GM19351 (cell line): ENCODE measurements around the gene CBLL1.

Experiments used
- ATAC-seq: cut with Tn5 transposase; IDR thresholded peaks from one replicate; pipeline ENCODE4 v1.9.1; 2021; ENCODE audit warnings: mild to moderate bottlenecking, moderate library complexity; ENCODE audit not compliant: unreplicated experiment

The CBLL1 gene

GRCh38 chr7:107743567-107744344 is at the start of gene CBLL1:
Gene CBLL1 (plus strand): TSS chr7:107744142. CDS start chr7:107744164, 22 bp downstream.
- peak; percentile 82 for ATAC-seq

- no peak for ATAC-seq
Observed at GRCh38 chr7:107694386-107694785, 49.6 kb upstream of the CBLL1 start.

GRCh38 chr7:107696330-107696946 is 47.5 kb upstream of the CBLL1 start:
- ATAC-seq: no peak

GRCh38 chr7:107697321-107698049 is 46.5 kb upstream of the CBLL1 start:
- ATAC-seq: no peak

- no peak for ATAC-seq
Observed at GRCh38 chr7:107700570-107700969, 43.4 kb upstream of the CBLL1 start.

- ATAC-seq: no peak
Observed at GRCh38 chr7:107701191-107701590, 42.8 kb upstream of the CBLL1 start.

- no peak for ATAC-seq
Observed at GRCh38 chr7:107703219-107703618, 40.7 kb upstream of the CBLL1 start.

GRCh38 chr7:107703872-107704271 is 40.1 kb upstream of the CBLL1 start:
- ATAC-seq: no peak

- ATAC-seq: no peak
Observed at GRCh38 chr7:107708956-107709355, 35.0 kb upstream of the CBLL1 start.

- no peak for ATAC-seq
Observed at GRCh38 chr7:107711301-107711700, 32.6 kb upstream of the CBLL1 start.

GRCh38 chr7:107712025-107712424 is 31.9 kb upstream of the CBLL1 start:
- ATAC-seq: no peak

GRCh38 chr7:107712896-107713295 is 31.0 kb upstream of the CBLL1 start:
- ATAC-seq: no peak

- ATAC-seq: no peak
Observed at GRCh38 chr7:107715531-107715930, 28.4 kb upstream of the CBLL1 start.

- no peak for ATAC-seq
Observed at GRCh38 chr7:107718456-107719193, 25.3 kb upstream of the CBLL1 start.

- no peak for ATAC-seq
Observed at GRCh38 chr7:107721286-107721685, 22.7 kb upstream of the CBLL1 start.

- ATAC-seq: no peak
Observed at GRCh38 chr7:107723255-107723654, 20.7 kb upstream of the CBLL1 start.

- no peak for ATAC-seq
Observed at GRCh38 chr7:107725138-107725740, 18.7 kb upstream of the CBLL1 start.

GRCh38 chr7:107726356-107727130 is 17.4 kb upstream of the CBLL1 start:
- ATAC-seq: no peak

GRCh38 chr7:107728276-107728675 is 15.7 kb upstream of the CBLL1 start:
- no peak for ATAC-seq
